MM.1S (cell line): ENCODE results near the gene PCLO.
"Not testable (repeated sequence)": the region's sequence is repeated elsewhere in the genome, so short reads cannot be mapped to it uniquely, and the experiment has no call there.

ENCODE experiments used
- DNase-seq: peaks from one replicate; pipeline ENCODE4 v3.0.0-alpha.2; 2015
- H2AFZ ChIP-seq: fragments of 300-600 bp; sonication (generic); 2 replicates; pipeline ENCODE4 v1.6.0; 2016; ENCODE audit warnings: antibody characterized with exemption, low read length
- H3F3A ChIP-seq: fragments of 300-600 bp; sonication (generic); 2 replicates; pipeline ENCODE4 v1.6.1; 2016; ENCODE audit warnings: mild to moderate bottlenecking, antibody characterized with exemption, low read length, moderate library complexity, mixed read lengths; ENCODE audit not compliant: insufficient read depth
- H3K27ac ChIP-seq: fragments of 300-600 bp; sonication (generic); 2 replicates; pipeline ENCODE4 v1.5.1; 2016; ENCODE audit warnings: mild to moderate bottlenecking, low read length
- H3K27me3 ChIP-seq: fragments of 300-600 bp; sonication (generic); replicated peaks from 2 replicates; pipeline ENCODE4 v1.6.0; 2016; ENCODE audit warnings: low read length; ENCODE audit not compliant: insufficient read depth
- H3K36me3 ChIP-seq: fragments of 300-600 bp; sonication (generic); replicated peaks from 2 replicates; pipeline ENCODE4 v1.6.1; 2016; ENCODE audit warnings: mild to moderate bottlenecking, low read length, mixed read lengths; ENCODE audit not compliant: insufficient read depth
- H3K4me1 ChIP-seq: fragments of 300-600 bp; sonication (generic); 2 replicates; pipeline ENCODE4 v1.6.1; 2016; ENCODE audit warnings: low read length, mixed read lengths
- H3K4me2 ChIP-seq: fragments of 300-600 bp; sonication (generic); 2 replicates; pipeline ENCODE4 v1.6.0; 2016; ENCODE audit warnings: low read depth, low read length
- H3K4me3 ChIP-seq: fragments of 300-600 bp; sonication (generic); 2 replicates; pipeline ENCODE4 v1.5.1; 2016; ENCODE audit warnings: low read length, mixed read lengths
- H3K79me2 ChIP-seq: fragments of 300-600 bp; sonication (generic); 2 replicates; pipeline ENCODE4 v1.6.1; 2016; ENCODE audit warnings: mixed run types, low read length, mixed read lengths
- H3K9ac ChIP-seq: fragments of 300-600 bp; sonication (generic); 2 replicates; pipeline ENCODE4 v1.6.1; 2016; ENCODE audit warnings: low read length, mixed read lengths
- H3K9me2 ChIP-seq: fragments of 300-600 bp; sonication (generic); replicated peaks from 2 replicates; pipeline ENCODE4 v1.6.1; 2016; ENCODE audit warnings: mild to moderate bottlenecking, low read length, mixed read lengths; ENCODE audit not compliant: insufficient read depth
- H3K9me3 ChIP-seq: fragments of 300-600 bp; sonication (generic); replicated peaks from 2 replicates; pipeline ENCODE4 v1.6.1; 2016; ENCODE audit warnings: mild to moderate bottlenecking, low read length, mixed read lengths; ENCODE audit not compliant: insufficient read depth
- H4K20me1 ChIP-seq: fragments of 300-600 bp; sonication (generic); 2 replicates; pipeline ENCODE4 v1.6.1; 2016; ENCODE audit warnings: mild to moderate bottlenecking, low read length, moderate library complexity, mixed read lengths; ENCODE audit not compliant: insufficient read depth
- CTCF ChIP-seq: fragments of 300-600 bp; sonication (generic); IDR thresholded peaks from 2 replicates; pipeline ENCODE4 v1.5.1; 2016; ENCODE audit warnings: antibody characterized with exemption, low read length, mixed read lengths
- EZH2 ChIP-seq: fragments of 300-600 bp; sonication (generic); optimal IDR thresholded peaks from 2 replicates; pipeline ENCODE3; 2017; ENCODE audit warnings: low read depth, mild to moderate bottlenecking, antibody characterized with exemption, low read length, mixed read lengths
- EZH2phosphoT487 ChIP-seq: fragments of 300-600 bp; sonication (generic); IDR thresholded peaks from 2 replicates; pipeline ENCODE4 v1.6.1; 2018; ENCODE audit warnings: antibody characterized with exemption, low read length

The PCLO gene

GRCh38 chr7:82906502-82906901 is 256.2 kb downstream of the PCLO start:
- no peak for DNase-seq
- no peaks in the 10 kb centered on the region for H3K79me2 ChIP-seq
- no peaks in the 10 kb centered on the region for H3K27me3 ChIP-seq
- no peak for TF ChIP-seq CTCF
- no peaks in the 10 kb centered on the region for H4K20me1 ChIP-seq
- H3K9me2 ChIP-seq: no peaks in the 10 kb centered on the region
- H3K4me3 ChIP-seq: no peak overlapping the region
- no peaks in the 10 kb centered on the region for H3K4me1 ChIP-seq
- H3K9ac ChIP-seq: no peak overlapping the region
- no peak overlapping the region for H3K4me2 ChIP-seq
- no peaks in the 10 kb centered on the region for H3K36me3 ChIP-seq
- no peak overlapping the region for H2AFZ ChIP-seq
- no peaks in the 10 kb centered on the region for H3K9me3 ChIP-seq
- no peaks in the 10 kb centered on the region for H3F3A ChIP-seq
- H3K27ac ChIP-seq: no peak overlapping the region

GRCh38 chr7:82904871-82905270 is 257.8 kb downstream of the PCLO start:
- Histone ChIP-seq H3K9me3 (no peaks in the 10 kb centered on the region), H3K4me1 (no peaks in the 10 kb centered on the region), H3K27me3 (no peaks in the 10 kb centered on the region)

GRCh38 chr7:82901098-82901497 is 261.6 kb downstream of the PCLO start:
- H3K27ac ChIP-seq, DNase-seq, H3K79me2 ChIP-seq, H3K4me1 ChIP-seq, H3K36me3 ChIP-seq, H3K9ac ChIP-seq, H3K4me2 ChIP-seq, H2AFZ ChIP-seq, H3F3A ChIP-seq, H3K9me2 ChIP-seq, H3K9me3 ChIP-seq, H3K27me3 ChIP-seq, H4K20me1 ChIP-seq, H3K4me3 ChIP-seq: not testable (repeated sequence)

More at GRCh38 chr7:82904871-82905270, 257.8 kb downstream of the PCLO start:
- TF ChIP-seq CTCF: no peak
- no peak for TF ChIP-seq EZH2phosphoT487
- TF ChIP-seq EZH2: no peak
- Histone ChIP-seq H2AFZ (no peak overlapping the region), H3F3A (no peaks in the 10 kb centered on the region), H3K9me2 (no peaks in the 10 kb centered on the region), H3K9ac (no peak overlapping the region), H3K4me3 (no peak overlapping the region), H3K4me2 (no peak overlapping the region), H4K20me1 (no peaks in the 10 kb centered on the region), H3K36me3 (no peaks in the 10 kb centered on the region), H3K27ac (no peak overlapping the region), H3K79me2 (no peaks in the 10 kb centered on the region)
- no peak for DNase-seq

GRCh38 chr7:82897500-82897899 is 265.2 kb downstream of the PCLO start:
- Histone ChIP-seq H3K4me2 (no peak overlapping the region), H3K9ac (no peak overlapping the region), H3K36me3 (no peaks in the 10 kb centered on the region), H3K9me2 (no peaks in the 10 kb centered on the region), H3K27ac (no peak overlapping the region), H3K79me2 (no peaks in the 10 kb centered on the region), H3K4me1 (no peaks in the 10 kb centered on the region), H3K27me3 (no peaks in the 10 kb centered on the region), H3K9me3 (no peaks in the 10 kb centered on the region), H4K20me1 (no peaks in the 10 kb centered on the region), H3F3A (no peaks in the 10 kb centered on the region), H2AFZ (no peak overlapping the region), H3K4me3 (no peak overlapping the region)
- no peak for DNase-seq
- TF ChIP-seq CTCF (no peak), EZH2 (no peak), EZH2phosphoT487 (no peak)

- H3F3A ChIP-seq, H3K36me3 ChIP-seq, H3K4me1 ChIP-seq, H4K20me1 ChIP-seq, H3K9me3 ChIP-seq, H3K4me2 ChIP-seq, H3K4me3 ChIP-seq, H3K9ac ChIP-seq, H3K79me2 ChIP-seq, H2AFZ ChIP-seq, H3K9me2 ChIP-seq, H3K27ac ChIP-seq, H3K27me3 ChIP-seq, DNase-seq: not testable (repeated sequence)
Observed at GRCh38 chr7:82894341-82894740, 268.3 kb downstream of the PCLO start.
